ENCODE data around the gene HJURP.

Gene HJURP

GRCh38 chr2:233848276-233848675 lies 6.1 kb downstream of the HJURP start:
- DNase-seq: no peak

GRCh38 chr2:233847248-233847898 lies 7.0 kb downstream of the HJURP start:
- DNase-seq: no peak

- no peak for DNase-seq
Observed at GRCh38 chr2:233846387-233847247, 7.7 kb downstream of the HJURP start.

- DNase-seq: no peak
Observed at GRCh38 chr2:233845301-233846060, 8.9 kb downstream of the HJURP start.

- DNase-seq: no peak
Observed at GRCh38 chr2:233844836-233845235, 9.5 kb downstream of the HJURP start.

GRCh38 chr2:233844064-233844807 lies 10.1 kb downstream of the HJURP start:
- no peak for DNase-seq

GRCh38 chr2:233841183-233841582 lies 13.2 kb downstream of the HJURP start:
- DNase-seq: no peak

GRCh38 chr2:233840520-233840919 lies 13.8 kb downstream of the HJURP start:
- no peak for DNase-seq

- DNase-seq: no peak
Observed at GRCh38 chr2:233839447-233839820, 14.9 kb downstream of the HJURP start.

GRCh38 chr2:233838726-233839446 lies 15.4 kb downstream of the HJURP start:
- no peak for DNase-seq

- DNase-seq: no peak
Observed at GRCh38 chr2:233838251-233838650, 16.1 kb downstream of the HJURP start.

- DNase-seq: no peak
Observed at GRCh38 chr2:233837694-233838229, 16.6 kb downstream of the HJURP start.

GRCh38 chr2:233836359-233836758 lies 18.0 kb downstream of the HJURP start:
- DNase-seq: no peak

- no peak for DNase-seq
Observed at GRCh38 chr2:233835230-233836186, 18.8 kb downstream of the HJURP start.

GRCh38 chr2:233833345-233833744 lies 21.0 kb downstream of the HJURP start:
- DNase-seq: no peak

- peak; percentile 46 for DNase-seq
Observed at GRCh38 chr2:233832869-233833311, 21.4 kb downstream of the HJURP start.

GRCh38 chr2:233832414-233832813 lies 21.9 kb downstream of the HJURP start:
- DNase-seq: no peak

GRCh38 chr2:233831861-233832260 lies 22.5 kb downstream of the HJURP start:
- DNase-seq: no peak

- DNase-seq: no peak
Observed at GRCh38 chr2:233831011-233831721, 23.2 kb downstream of the HJURP start.
